GM21786 (cell line): ENCODE results near the gene DEFB129.
"Not testable (repeated sequence)": the region's sequence is repeated elsewhere in the genome, so short reads cannot be mapped to it uniquely, and the experiment has no call there.

Source experiments
- ATAC-seq: cut with Tn5 transposase; IDR thresholded peaks from one replicate; pipeline ENCODE4 v1.9.1; 2021; ENCODE audit not compliant: unreplicated experiment

Gene DEFB129

GRCh38 chr20:252801-253200 lies 25.7 kb downstream of the DEFB129 start:
- ATAC-seq, result no peak

- not testable (repeated sequence) for ATAC-seq
Measured at GRCh38 chr20:253447-253846, 26.4 kb downstream of the DEFB129 start.

- no peak for ATAC-seq
Measured at GRCh38 chr20:257419-257818, 30.4 kb downstream of the DEFB129 start, which contains the start of gene DEFB132. Gene DEFB132 (plus strand): TSS chr20:257724. CDS start chr20:257779, 55 bp downstream.

- no peak for ATAC-seq
Measured at GRCh38 chr20:258269-258858, 31.3 kb downstream of the DEFB129 start.

- no peak for ATAC-seq
Measured at GRCh38 chr20:258963-259362, 31.9 kb downstream of the DEFB129 start.

- ATAC-seq, result no peak
Measured at GRCh38 chr20:259981-260380, 32.9 kb downstream of the DEFB129 start.

GRCh38 chr20:263701-264100 lies 36.6 kb downstream of the DEFB129 start:
- no peak for ATAC-seq

- peak; percentile 95 for ATAC-seq
Measured at GRCh38 chr20:266596-267562, 39.8 kb downstream of the DEFB129 start.

- ATAC-seq, result no peak
Measured at GRCh38 chr20:270517-270916, 43.5 kb downstream of the DEFB129 start.

GRCh38 chr20:271069-271468 lies 44.0 kb downstream of the DEFB129 start:
- ATAC-seq, result no peak

GRCh38 chr20:271528-271927 lies 44.5 kb downstream of the DEFB129 start:
- no peak for ATAC-seq

GRCh38 chr20:272718-273117 lies 45.7 kb downstream of the DEFB129 start:
- no peak for ATAC-seq

- ATAC-seq, result no peak
Measured at GRCh38 chr20:273884-274283, 46.8 kb downstream of the DEFB129 start.

- ATAC-seq, result no peak
Measured at GRCh38 chr20:275791-276190, 48.7 kb downstream of the DEFB129 start.

GRCh38 chr20:276620-277495 lies 49.8 kb downstream of the DEFB129 start:
- ATAC-seq, result no peak

GRCh38 chr20:277496-277781 lies 50.4 kb downstream of the DEFB129 start:
- ATAC-seq, result no peak

GRCh38 chr20:278181-278580 lies 51.1 kb downstream of the DEFB129 start:
- no peak for ATAC-seq

GRCh38 chr20:278607-279571 lies 51.8 kb downstream of the DEFB129 start:
- ATAC-seq, result peak; percentile 56
